SK-N-DZ (cell line): Measurements from ENCODE around the gene ARHGEF18. TPM values are rescaled to one million over a fixed set of nuclear protein-coding genes. Genes with fewer than 3 reads are reported as not detected.
"Not testable (repeated sequence)": the region's sequence is repeated elsewhere in the genome, so short reads cannot be mapped to it uniquely, and the experiment has no call there.

ENCODE experiments used
- DNase-seq: peaks from one replicate; pipeline ENCODE4 v3.0.0-alpha.2; 2015; ENCODE audit warnings: low spot score
- polyA plus RNA-seq, 2 experiments: library from polyadenylated mRNA; depleted of rRNA; stranded (reverse); fragments of >200 nt; gene quantifications; 2 replicates each; pipeline ENCODE4 v1.2.3, GENCODE V29; 2014

Gene ARHGEF18
- 16.9 and 19.7 TPM in 2 replicates for polyA plus RNA-seq (2014; cell fraction: cytosol; rRNA removed)
- 17.5 and 18.6 TPM in 2 replicates for polyA plus RNA-seq (2014; cell fraction: nucleus; rRNA removed)

DNA sequence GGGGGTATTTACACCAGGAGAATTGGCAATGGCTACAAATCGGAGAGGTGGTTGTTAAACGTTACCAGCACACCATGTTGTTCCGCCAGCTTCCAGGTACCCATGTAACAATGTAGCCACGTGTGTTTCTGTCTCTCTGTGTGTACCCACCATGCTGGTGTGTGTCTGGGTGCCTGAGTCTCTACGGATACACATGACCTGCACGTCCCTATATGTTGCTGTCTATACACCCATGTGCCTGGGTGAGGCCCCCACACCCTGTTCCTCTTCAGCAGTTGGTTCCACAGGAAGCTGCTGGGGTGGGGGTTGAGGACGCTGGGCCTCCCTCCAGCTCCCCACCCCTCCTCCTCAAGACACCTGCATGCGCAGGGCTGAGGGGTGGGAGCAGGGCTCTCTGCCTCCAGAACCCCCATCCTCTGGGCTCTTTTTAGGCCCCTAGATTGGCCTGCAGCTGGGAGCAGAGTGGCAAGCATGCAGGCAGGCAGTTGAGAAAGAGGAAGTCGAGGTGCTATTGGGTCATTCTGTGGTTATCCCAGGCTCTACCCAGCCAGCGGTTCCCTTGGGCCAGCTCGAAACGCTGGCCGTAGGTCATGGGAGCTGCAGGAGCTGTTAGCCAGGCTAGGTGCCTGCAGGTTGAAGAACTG, at the start of gene ARHGEF18:
TSS of gene ARHGEF18 (plus strand) at position 351 of the 644 bp plus-strand sequence. CDS start 13,954 bp downstream, outside the sequence.
- no peak for DNase-seq

DNA sequence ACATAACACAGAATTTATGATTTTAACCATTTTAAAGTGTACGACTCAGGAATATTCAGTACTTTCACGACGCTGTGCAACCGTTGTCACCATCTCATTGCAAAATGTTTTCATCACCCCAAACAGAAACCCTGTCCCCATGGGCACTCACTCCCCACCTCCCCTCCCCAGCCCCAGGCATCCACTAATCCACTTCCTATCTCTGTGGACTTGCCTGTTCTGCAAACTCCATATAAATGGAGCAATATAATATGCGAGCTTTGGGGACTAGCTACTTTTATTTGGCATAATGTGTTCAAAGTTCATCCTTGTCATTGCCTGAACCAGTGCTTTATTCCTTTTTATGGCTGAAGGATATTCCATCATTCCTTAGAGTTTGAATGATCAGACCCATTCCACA, 47.2 kb upstream of the ARHGEF18 start:
- no peak for DNase-seq

DNA sequence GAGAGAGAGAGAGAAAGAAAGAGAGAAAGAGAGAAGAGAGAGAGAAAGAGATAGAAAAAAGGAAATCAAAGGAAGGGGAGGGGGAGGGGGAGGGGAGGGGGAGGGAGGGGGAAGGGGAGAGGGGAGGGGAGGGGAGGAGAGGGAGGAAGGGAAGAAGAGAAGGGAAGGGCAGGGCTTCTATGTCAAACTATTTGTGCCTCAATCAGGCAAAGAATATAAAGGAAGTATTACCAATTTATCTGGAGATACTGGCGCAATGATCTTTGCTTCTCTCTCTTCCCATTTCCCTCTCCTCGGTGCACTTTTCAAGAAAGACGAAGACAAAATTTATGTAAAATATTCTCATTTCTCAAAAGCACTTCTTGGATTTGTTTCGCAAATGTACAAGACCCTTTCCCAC, 45.3 kb upstream of the ARHGEF18 start:
- no peak for DNase-seq

GRCh38 chr19:7304200-7304599, 44.5 kb upstream of the ARHGEF18 start:
- DNase-seq = no peak

GRCh38 chr19:7307590-7308218, 41.0 kb upstream of the ARHGEF18 start:
- no peak for DNase-seq

DNA sequence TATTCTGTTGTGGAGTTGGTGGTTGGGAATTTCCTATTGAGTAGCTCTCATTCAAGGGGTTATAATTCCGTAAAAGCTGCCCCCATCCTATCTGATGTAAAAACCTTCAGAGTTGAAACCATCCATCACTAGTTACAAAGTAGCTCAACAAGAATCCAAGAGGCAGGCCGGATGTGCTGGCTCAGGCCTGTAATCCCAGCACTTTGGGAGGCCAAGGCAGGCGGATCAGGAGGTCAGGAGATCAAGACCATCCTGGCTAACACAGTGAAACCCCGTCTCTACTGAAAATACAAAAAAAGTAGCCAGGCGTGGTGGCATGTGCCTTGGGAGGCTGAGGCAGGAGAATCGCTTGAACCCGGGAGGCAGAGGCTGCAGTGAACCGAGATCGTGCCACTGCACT, 40.4 kb upstream of the ARHGEF18 start:
- not testable (repeated sequence) for DNase-seq

- DNase-seq = no peak
These were observed 36.8 kb upstream of the ARHGEF18 start for GRCh38 chr19:7311911-7312310.

DNA sequence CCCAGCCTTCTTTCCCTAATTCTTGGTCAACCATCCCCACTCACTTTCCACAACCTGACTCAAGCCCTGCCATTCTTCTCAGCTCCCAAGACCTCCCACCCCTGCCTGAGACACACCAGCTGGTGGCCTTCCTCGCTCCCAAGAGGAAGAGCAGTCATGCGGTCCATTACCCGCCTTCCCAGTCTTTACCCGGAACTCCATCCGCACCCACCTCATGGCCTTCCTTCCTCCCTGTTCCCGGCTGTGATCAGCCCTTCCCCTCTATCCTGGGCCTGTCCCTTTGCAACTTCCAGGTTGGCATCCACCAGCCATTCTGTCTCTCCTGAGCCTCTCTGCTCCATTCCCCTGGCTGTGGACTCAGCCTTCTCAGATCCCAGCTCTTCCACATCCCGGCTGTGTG, 35.9 kb upstream of the ARHGEF18 start:
- no peak for DNase-seq

- DNase-seq = no peak
These were observed 30.6 kb upstream of the ARHGEF18 start for GRCh38 chr19:7318176-7318575.

DNA sequence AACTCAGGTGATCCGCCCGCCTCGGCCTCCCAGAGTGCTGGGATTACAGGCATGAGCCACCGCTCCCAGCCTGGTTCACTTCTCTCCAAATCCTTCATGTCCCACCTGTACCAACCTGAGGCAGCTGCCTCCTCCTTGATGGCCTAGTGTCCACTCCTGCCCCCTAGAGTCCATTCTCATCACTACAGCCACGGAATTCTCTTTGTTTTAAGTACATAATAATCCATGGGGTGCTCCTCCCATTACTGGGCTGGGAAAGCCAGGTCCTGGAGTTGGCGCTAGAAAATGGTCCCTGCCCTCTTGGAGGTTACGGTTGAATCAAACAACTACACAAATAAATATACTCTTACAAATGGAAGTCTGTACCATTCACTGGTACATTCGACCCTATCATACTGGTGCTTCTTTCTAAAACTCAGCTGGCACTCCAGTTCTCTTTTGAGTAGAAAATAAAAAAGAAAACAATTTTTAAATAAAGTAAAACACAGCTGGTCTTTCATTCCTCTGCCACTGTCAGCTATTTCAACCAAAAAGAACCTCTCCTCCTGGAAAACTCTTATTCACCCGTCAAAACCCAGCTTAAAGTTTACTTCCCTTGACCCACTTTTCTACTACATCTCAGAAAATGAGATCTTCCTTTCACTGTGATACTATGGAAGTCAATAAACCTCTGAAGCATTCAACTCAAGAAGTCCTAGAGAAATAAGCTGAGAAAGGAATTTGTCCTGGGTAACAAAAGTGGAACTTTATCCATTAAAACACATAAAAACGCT, 22.4 kb upstream of the ARHGEF18 start:
- no peak for DNase-seq

GRCh38 chr19:7327802-7328201, 20.9 kb upstream of the ARHGEF18 start:
- no peak for DNase-seq

DNA sequence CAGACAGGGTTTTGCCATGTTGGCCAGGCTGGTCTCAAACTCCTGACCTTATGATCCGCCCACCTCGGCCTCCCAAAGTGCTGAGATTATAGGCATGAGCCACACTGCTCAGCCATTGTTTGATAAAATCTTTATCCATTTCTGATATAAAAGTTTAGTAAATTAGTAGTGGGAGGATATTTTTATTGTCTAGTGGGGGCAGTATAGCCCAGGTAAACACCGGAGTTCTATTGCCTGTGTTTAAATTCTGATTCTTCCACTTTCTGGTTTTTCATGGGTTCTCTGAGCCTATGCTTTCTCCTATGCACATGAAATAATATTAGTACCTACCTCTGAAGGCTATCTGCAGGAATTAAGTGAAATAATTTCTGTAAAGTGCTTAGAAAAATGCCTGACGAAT, 20.1 kb upstream of the ARHGEF18 start:
- no peak for DNase-seq

DNA sequence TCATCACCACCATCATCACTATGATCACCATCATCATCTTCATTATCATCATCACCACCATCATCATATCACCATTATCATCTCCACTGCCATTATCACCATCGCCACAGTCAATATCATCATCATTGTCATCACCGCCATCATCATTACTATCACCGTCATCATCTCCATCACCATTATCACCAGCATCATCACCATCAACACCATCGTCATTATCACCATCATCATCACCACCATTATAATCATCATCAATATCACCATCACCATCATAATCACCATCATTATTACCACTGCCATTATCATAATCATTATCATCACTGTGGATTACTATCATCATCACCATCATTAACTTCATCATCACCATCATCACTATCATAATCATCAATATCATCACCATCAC, 17.3 kb upstream of the ARHGEF18 start:
- DNase-seq = no peak

GRCh38 chr19:7333198-7334118, 15.3 kb upstream of the ARHGEF18 start:
- no peak for DNase-seq

DNA sequence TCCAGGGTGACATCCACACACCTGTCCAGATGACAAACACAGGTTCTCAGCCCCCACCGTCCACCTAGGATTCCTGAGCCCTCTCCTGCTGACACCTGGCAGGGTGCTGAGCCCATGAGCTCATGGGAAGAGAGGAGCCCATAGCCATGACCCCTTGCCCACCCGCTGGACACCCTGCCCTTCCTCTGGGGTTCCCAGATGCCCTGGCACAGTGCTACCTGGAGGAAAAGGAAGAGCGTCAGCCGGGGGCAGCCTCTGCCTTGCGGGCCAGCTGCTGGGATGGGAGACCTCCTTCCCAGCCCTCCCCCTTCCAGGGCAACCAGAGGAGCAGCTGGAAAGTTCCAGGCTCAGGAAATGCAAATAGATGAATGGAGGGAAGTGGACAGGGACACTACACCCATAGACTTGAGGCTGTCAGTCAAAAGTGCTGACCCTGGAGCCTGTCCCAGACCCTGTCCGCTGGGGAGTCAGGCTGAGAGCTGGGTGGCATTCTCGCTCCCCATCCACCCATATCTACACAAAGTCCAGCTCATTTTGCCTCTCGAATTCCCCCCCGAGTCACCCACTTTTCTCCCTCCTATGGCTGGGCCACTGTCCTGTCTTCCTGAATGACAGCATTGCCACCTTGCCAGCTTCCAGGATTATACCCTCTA, 12.3 kb upstream of the ARHGEF18 start:
- no peak for DNase-seq

GRCh38 chr19:7337380-7338194, 11.2 kb upstream of the ARHGEF18 start:
- no peak for DNase-seq

- DNase-seq = peak; percentile 70
These were observed 7.5 kb upstream of the ARHGEF18 start for GRCh38 chr19:7340959-7341837.

DNA sequence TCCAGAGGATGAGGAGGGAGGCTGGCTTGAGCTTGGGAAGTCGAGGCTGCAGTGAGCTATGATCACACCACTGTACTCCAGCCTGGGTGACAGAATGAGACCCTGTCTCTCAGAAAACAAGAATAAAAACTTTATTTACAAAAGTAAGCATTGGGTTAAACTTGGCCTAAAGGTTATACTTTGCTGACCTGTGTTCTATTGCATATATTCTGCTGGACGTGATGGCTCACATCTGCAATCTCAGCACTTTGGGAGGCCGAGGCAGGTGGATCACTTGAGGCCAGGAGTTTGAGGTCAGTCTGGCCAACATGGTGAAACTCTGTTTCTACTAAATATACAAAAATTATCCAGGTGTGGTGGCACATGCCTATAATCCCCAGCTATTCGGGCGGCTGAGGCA, 6.6 kb upstream of the ARHGEF18 start:
- no peak for DNase-seq

DNA sequence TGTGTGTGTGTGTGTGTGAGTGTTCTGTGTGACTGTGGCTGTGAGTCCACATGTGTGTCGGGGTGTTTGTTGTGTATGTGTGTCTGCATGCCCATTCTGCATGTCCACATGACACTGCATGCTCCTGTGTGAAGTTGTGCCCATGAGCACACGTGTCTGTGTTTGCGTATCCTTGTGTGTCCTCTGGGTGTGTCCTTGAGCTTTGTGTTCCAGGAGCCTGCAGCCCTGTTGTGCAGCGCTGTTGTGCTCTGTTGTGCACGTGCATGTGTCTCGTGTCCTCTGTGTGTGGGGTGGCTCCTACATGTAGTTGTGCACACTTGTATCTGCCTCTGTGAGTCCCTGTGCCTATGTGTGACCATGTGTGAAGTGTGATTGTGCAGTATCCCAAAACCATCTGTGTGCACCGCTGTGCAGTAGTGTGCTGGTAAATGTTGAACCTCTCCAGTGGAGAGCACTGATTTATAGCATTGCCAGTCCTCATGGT, 2.2 kb upstream of the ARHGEF18 start:
- DNase-seq = no peak
